ENCODE data around the gene ANTKMT.

DNA sequence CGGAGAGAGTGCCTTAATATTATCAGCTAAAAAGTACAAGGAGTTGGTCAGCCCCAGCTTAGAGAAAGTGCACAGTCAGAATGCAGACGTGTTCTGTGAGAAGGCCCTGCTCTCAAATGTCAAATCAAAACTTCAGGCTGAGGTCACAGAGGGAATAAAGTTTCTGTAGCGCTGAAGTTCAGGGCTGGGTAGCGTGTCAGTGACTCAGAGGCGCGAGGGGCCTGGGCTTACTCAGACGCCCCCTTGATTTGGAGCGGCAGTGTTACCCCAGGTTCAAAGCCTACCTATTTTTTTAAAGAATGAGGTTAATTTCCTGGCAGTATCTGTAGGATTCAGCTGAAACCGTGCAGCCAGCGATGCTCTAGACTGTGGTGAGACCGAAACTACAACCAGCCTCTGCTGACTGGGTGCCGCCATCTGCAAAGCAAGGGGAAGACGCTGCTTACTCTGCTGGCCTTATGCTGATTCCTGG is 15.1 kb downstream of the ANTKMT start:
- TF ChIP-seq CTCF (IDR thresholded peaks at IDR 0.05), result no peak
- TF ChIP-seq EP300 (IDR thresholded peaks at IDR 0.05), result no peak
- TF ChIP-seq POLR2A (IDR thresholded peaks at IDR 0.05), result no peak
